GM23338 (cell line): ENCODE results near the gene PXK.

Source experiments
- CREB1 ChIP-seq: fragments of 250-450 bp; sonication (Bioruptor Pico); IDR thresholded peaks from 2 replicates; pipeline ENCODE4 v1.5.0; 2020; ENCODE audit warnings: low read depth, mild to moderate bottlenecking, moderate library complexity
- CTCF ChIP-seq, 2 experiments: fragments of 200-600 bp in 1 of 2; sonication (generic) in 1 of 2; conservative IDR thresholded peaks; 2 replicates each; pipeline versions ENCODE4 v1.5.1 to v1.6.1; 2016 to 2017; ENCODE audit warnings: antibody characterized with exemption in 2 of 2, low read depth in 2 of 2, mild to moderate bottlenecking in 2 of 2, moderate library complexity in 1 of 2
- EZH2 ChIP-seq: fragments of 200-600 bp; sonication (generic); IDR thresholded peaks from one replicate; pipeline ENCODE4 v1.8.0; 2017; ENCODE audit warnings: antibody characterized with exemption, mild to moderate bottlenecking, low read depth; ENCODE audit not compliant: unreplicated experiment
- EZH2phosphoT487 ChIP-seq: fragments of 200-600 bp; sonication (generic); IDR thresholded peaks from one replicate; pipeline ENCODE4 v1.8.1; 2018; ENCODE audit warnings: antibody characterized with exemption; ENCODE audit not compliant: unreplicated experiment
- JUNB ChIP-seq: IDR thresholded peaks from one replicate; pipeline ENCODE4 v1.6.1; 2016; ENCODE audit warnings: antibody characterized with exemption; ENCODE audit not compliant: unreplicated experiment
- NANOG ChIP-seq: IDR thresholded peaks from 2 replicates; pipeline ENCODE4 v1.6.1; 2016; ENCODE audit warnings: antibody characterized with exemption, borderline replicate concordance
- POLR2AphosphoS5 ChIP-seq: IDR thresholded peaks from 2 replicates; pipeline ENCODE4 v1.6.1; 2016; ENCODE audit warnings: antibody characterized with exemption, low read depth
- REST ChIP-seq: IDR thresholded peaks from one replicate; pipeline ENCODE4 v1.6.1; 2018; ENCODE audit warnings: antibody characterized with exemption; ENCODE audit not compliant: unreplicated experiment
- ZNF114 ChIP-seq: fragments of 250-450 bp; sonication (Bioruptor Pico); IDR thresholded peaks from 2 replicates; pipeline ENCODE4 v1.5.0; 2020; ENCODE audit warnings: mild to moderate bottlenecking, moderate library complexity
- ZNF331 ChIP-seq: fragments of 250-450 bp; sonication (Bioruptor Pico); IDR thresholded peaks from 2 replicates; pipeline ENCODE4 v1.5.0; 2020; ENCODE audit warnings: low read depth, mild to moderate bottlenecking, moderate library complexity

- peak in 1 of 2 experiments; percentile 10; a peak in 1 of 4 replicates for TF ChIP-seq CTCF (conservative IDR thresholded peaks at IDR 0.05; ENCODE audit: low read depth in 2 of 2)
- TF ChIP-seq EZH2, result no peak
- TF ChIP-seq JUNB, result no peak
- no peak for TF ChIP-seq REST
- TF ChIP-seq EZH2phosphoT487, result no peak
- no peak for TF ChIP-seq POLR2AphosphoS5
- TF ChIP-seq CREB1 (CRISPR knock-in tag), result no peak
- no peak for TF ChIP-seq NANOG
- TF ChIP-seq ZNF114 (CRISPR knock-in tag), result no peak
- no peak for TF ChIP-seq ZNF331 (CRISPR knock-in tag)
Observed at GRCh38 chr3:58288011-58288728, 44.5 kb upstream of the PXK start.
